Thoracic aorta (tissue), 2 donors: ENCODE data around the gene KCTD5. TPM values are rescaled to one million over a fixed set of nuclear protein-coding genes. Genes with fewer than 3 reads are reported as not detected.
"Not testable (repeated sequence)": the region's sequence is repeated elsewhere in the genome, so short reads cannot be mapped to it uniquely, and the experiment has no call there.

ENCODE experiments used
- ATAC-seq: fragments of 150-250 bp; one replicate; pipeline ENCODE4 v1.8.0; 2017; ENCODE audit warnings: low read depth; ENCODE audit not compliant: insufficient number of reproducible peaks, low FRiP score
- DNase-seq: peaks from one replicate; pipeline ENCODE4 v3.0.0-alpha.2; 2020; ENCODE audit warnings: low spot score
- H3K27ac ChIP-seq, 2 donors: fragments of 200-600 bp; sonication (generic); 1 replicate in 1 of 2; 2 replicates in 1 of 2; pipeline ENCODE4 v1.5.1; 2016; ENCODE audit warnings: mild to moderate bottlenecking in 2 of 2, moderate library complexity in 2 of 2
- H3K27me3 ChIP-seq: fragments of 200-600 bp; sonication (generic); replicated peaks from 2 replicates; pipeline ENCODE4 v1.6.0; 2016; ENCODE audit warnings: mild to moderate bottlenecking; ENCODE audit not compliant: insufficient read depth
- H3K36me3 ChIP-seq: fragments of 200-600 bp; sonication (generic); one replicate; pipeline ENCODE4 v1.5.1; 2016
- H3K4me1 ChIP-seq, 2 donors: fragments of 200-600 bp; sonication (generic); 1 replicate in 1 of 2; 2 replicates in 1 of 2; pipeline versions ENCODE4 v1.5.1 to v1.6.0; 2016; ENCODE audit warnings: low read depth in 2 of 2, mild to moderate bottlenecking in 1 of 2; ENCODE audit not compliant: control insufficient read depth in 1 of 2
- H3K4me3 ChIP-seq: fragments of 200-600 bp; sonication (generic); 2 replicates; pipeline ENCODE4 v1.5.1; 2016; ENCODE audit warnings: mild to moderate bottlenecking
- H3K9me3 ChIP-seq: fragments of 200-600 bp; sonication (generic); 2 replicates; pipeline ENCODE4 v1.5.1; 2016
- CTCF ChIP-seq: fragments of 200-600 bp; sonication (generic); IDR thresholded peaks from one replicate; pipeline ENCODE4 v1.5.1; 2019; ENCODE audit warnings: antibody characterized with exemption
- total RNA-seq, 2 donors: library from RNA; depleted of rRNA; stranded (reverse); fragments of >200 nt; gene quantifications; one replicate each; pipeline versions ENCODE4 v1.1.0 to v1.2.3, GENCODE V29; 2016

Gene KCTD5
- total RNA-seq, 2 donors from 2014 or later: 13.8 to 19.2 TPM

- no peak for ATAC-seq
- H3K4me1 ChIP-seq: no peaks in the 10 kb centered on the region
- no peak overlapping the region for H3K27ac ChIP-seq
- no peaks in the 10 kb centered on the region for H3K9me3 ChIP-seq
- no peak overlapping the region for H3K4me3 ChIP-seq
- no peak for TF ChIP-seq CTCF
- peaks cover 9% of the 10 kb centered on the region for H3K36me3 ChIP-seq
- H3K27me3 ChIP-seq: no peaks in the 10 kb centered on the region
- DNase-seq: no peak
These were observed 17.7 kb upstream of the KCTD5 start for GRCh38 chr16:2664574-2664982.

- not testable (repeated sequence) for H3K27me3 ChIP-seq, H3K4me3 ChIP-seq, DNase-seq, H3K36me3 ChIP-seq, H3K9me3 ChIP-seq, H3K27ac ChIP-seq, ATAC-seq
- peaks cover 0 to 10% of the 10 kb centered on the region in 2 donors for H3K4me1 ChIP-seq
These were observed 15.7 kb upstream of the KCTD5 start for GRCh38 chr16:2666671-2667070.

GRCh38 chr16:2669587-2669986 lies 12.7 kb upstream of the KCTD5 start:
- Histone ChIP-seq H3K4me1 (peaks cover 6 to 26% of the 10 kb centered on the region in 2 donors), H3K4me3 (peak overlapping the region; percentile 37)
- not testable (repeated sequence) for DNase-seq, H3K36me3 ChIP-seq, H3K9me3 ChIP-seq, H3K27me3 ChIP-seq, H3K27ac ChIP-seq, ATAC-seq

- DNase-seq, H3K27ac ChIP-seq, H3K9me3 ChIP-seq, H3K36me3 ChIP-seq, H3K27me3 ChIP-seq, ATAC-seq: not testable (repeated sequence)
- Histone ChIP-seq H3K4me1 (peaks cover 6 to 26% of the 10 kb centered on the region in 2 donors), H3K4me3 (peak overlapping the region; percentile 37)
- TF ChIP-seq CTCF: peak; percentile 60
These were observed 12.3 kb upstream of the KCTD5 start for GRCh38 chr16:2670017-2670416.

- not testable (repeated sequence) for H3K27me3 ChIP-seq, H3K36me3 ChIP-seq, H3K4me3 ChIP-seq, H3K9me3 ChIP-seq, DNase-seq, ATAC-seq, H3K27ac ChIP-seq
- peaks cover 6 to 26% of the 10 kb centered on the region in 2 donors for H3K4me1 ChIP-seq
These were observed 11.1 kb upstream of the KCTD5 start for GRCh38 chr16:2671193-2671592.

GRCh38 chr16:2671741-2672140 lies 10.6 kb upstream of the KCTD5 start:
- H3K27me3 ChIP-seq: no peaks in the 10 kb centered on the region
- peak overlapping the region; percentile 77 for H3K4me3 ChIP-seq
- DNase-seq (no peak), ATAC-seq (no peak)
- TF ChIP-seq CTCF: no peak
- no peaks in the 10 kb centered on the region for H3K9me3 ChIP-seq
- no peak overlapping the region for H3K27ac ChIP-seq
- H3K36me3 ChIP-seq: peaks cover 9% of the 10 kb centered on the region
- peaks cover 6 to 26% of the 10 kb centered on the region in 2 donors for H3K4me1 ChIP-seq
